Liver (tissue), 9 donors: ENCODE results near the gene GRIP2. TPM values are rescaled to one million over a fixed set of nuclear protein-coding genes. Genes with fewer than 3 reads are reported as not detected.

Experiments used
- DNase-seq: peaks from one replicate; pipeline ENCODE4 v3.0.0-alpha.2; 2017; ENCODE audit warnings: low spot score
- H3K27ac ChIP-seq, 2 donors: one replicate each; pipeline ENCODE4 v1.7.0; 2013; ENCODE audit warnings: inconsistent platforms in 2 of 2, low read length in 2 of 2, control low read depth in 1 of 2, low read depth in 1 of 2, mild to moderate bottlenecking in 1 of 2
- H3K27me3 ChIP-seq, 4 donors: one replicate each; pipeline versions ENCODE4 v1.6.1 to v1.7.0; 2013; ENCODE audit warnings: low read length in 3 of 4, inconsistent platforms in 1 of 4, mild to moderate bottlenecking in 1 of 4, moderate library complexity in 1 of 4; ENCODE audit not compliant: control insufficient read depth in 4 of 4, insufficient read depth in 4 of 4
- H3K36me3 ChIP-seq, 4 donors: one replicate each; pipeline versions ENCODE4 v1.6.1 to v1.7.0; 2013; ENCODE audit warnings: low read length in 3 of 4, mild to moderate bottlenecking in 3 of 4, low read depth in 1 of 4, moderate library complexity in 1 of 4; ENCODE audit not compliant: control insufficient read depth in 4 of 4, insufficient read depth in 3 of 4
- H3K4me1 ChIP-seq, 4 donors: one replicate each; pipeline versions ENCODE4 v1.6.1 to v1.7.0; 2013; ENCODE audit warnings: low read length in 3 of 4, mild to moderate bottlenecking in 3 of 4, moderate library complexity in 1 of 4; ENCODE audit not compliant: control insufficient read depth in 4 of 4, insufficient read depth in 4 of 4
- H3K4me3 ChIP-seq, 3 donors: one replicate each; pipeline versions ENCODE4 v1.6.1 to v1.7.0; 2013; ENCODE audit warnings: low read length in 3 of 3, control low read depth in 1 of 3, low read depth in 1 of 3, mild to moderate bottlenecking in 1 of 3
- H3K9ac ChIP-seq, 2 donors: one replicate each; pipeline ENCODE4 v1.7.0; 2013; ENCODE audit warnings: low read length in 2 of 2, mild to moderate bottlenecking in 2 of 2, moderate library complexity in 2 of 2, control low read depth in 1 of 2, low read depth in 1 of 2
- H3K9me3 ChIP-seq, 4 donors: one replicate each; pipeline versions ENCODE4 v1.6.1 to v1.7.0; 2013; ENCODE audit warnings: low read length in 3 of 4; ENCODE audit not compliant: control insufficient read depth in 4 of 4
- ATF3 ChIP-seq: IDR thresholded peaks from 2 replicates; pipeline ENCODE4 v1.6.1; 2016; ENCODE audit warnings: antibody characterized with exemption
- CTCF ChIP-seq: fragments of 150-350 bp; IDR thresholded peaks from 2 replicates; pipeline ENCODE4 v1.5.1; 2017; ENCODE audit warnings: improper control_type of control experiment, low read depth, low read length; ENCODE audit not compliant: missing input control
- EGR1 ChIP-seq, 2 donors: IDR thresholded peaks; 2 replicates each; pipeline ENCODE4 v1.6.1; 2016 to 2018; ENCODE audit warnings: antibody characterized with exemption in 2 of 2, low read depth in 2 of 2
- FOXA1 ChIP-seq: IDR thresholded peaks from 2 replicates; pipeline ENCODE4 v1.6.1; 2016; ENCODE audit warnings: antibody characterized with exemption
- FOXA2 ChIP-seq: IDR thresholded peaks from 2 replicates; pipeline ENCODE4 v1.6.1; 2016; ENCODE audit warnings: antibody characterized with exemption
- GABPA ChIP-seq, 2 donors: IDR thresholded peaks in 1 of 2; conservative IDR thresholded peaks in 1 of 2; 2 replicates each; pipeline ENCODE4 v1.6.1; 2016; ENCODE audit warnings: antibody characterized with exemption in 2 of 2, mild to moderate bottlenecking in 1 of 2, moderate library complexity in 1 of 2
- HNF4A ChIP-seq, 2 donors: conservative IDR thresholded peaks; 2 replicates each; pipeline ENCODE4 v1.6.1; 2016; ENCODE audit warnings: antibody characterized with exemption in 2 of 2, mild to moderate bottlenecking in 2 of 2
- JUND ChIP-seq, 2 donors: IDR thresholded peaks; 2 replicates each; pipeline ENCODE4 v1.6.1; 2016; ENCODE audit warnings: antibody characterized with exemption in 2 of 2
- NR2F2 ChIP-seq: IDR thresholded peaks from 2 replicates; pipeline ENCODE4 v1.6.1; 2016; ENCODE audit warnings: antibody characterized with exemption
- RAD21 ChIP-seq, 2 donors: IDR thresholded peaks; 2 replicates each; pipeline ENCODE4 v1.6.1; 2016; ENCODE audit warnings: antibody characterized with exemption in 2 of 2, mild to moderate bottlenecking in 2 of 2
- RXRA ChIP-seq, 2 donors: IDR thresholded peaks; 2 replicates each; pipeline ENCODE4 v1.6.1; 2017 to 2018; ENCODE audit warnings: antibody characterized with exemption in 2 of 2, mild to moderate bottlenecking in 1 of 2
- SP1 ChIP-seq: IDR thresholded peaks from 2 replicates; pipeline ENCODE4 v1.6.1; 2018; ENCODE audit warnings: antibody characterized with exemption, mild to moderate bottlenecking
- TAF1 ChIP-seq: conservative IDR thresholded peaks from 2 replicates; pipeline ENCODE4 v1.6.1; 2016; ENCODE audit warnings: antibody characterized with exemption, mild to moderate bottlenecking
- YY1 ChIP-seq: IDR thresholded peaks from 2 replicates; pipeline ENCODE4 v1.6.1; 2016; ENCODE audit warnings: antibody characterized with exemption, mild to moderate bottlenecking
- WGBS: extraction: QIAGEN DNeasy Blood & Tissue Kit; methylation state at CpG from one replicate; pipeline ENCODE4 v1.1.7; 2013; 5-methylcytosine and 5-hydroxymethylcytosine counted together
- polyA plus RNA-seq, 2 donors: library from polyadenylated mRNA; stranded (reverse) in 1 of 2; unstranded in 1 of 2; fragments of 200-250 nt in 1 of 2; fragments of >200 nt in 1 of 2; fragmentation: Nextera tagmentation in 1 of 2; extraction: Ambion mirVana in 1 of 2; gene quantifications; one replicate each; pipeline versions ENCODE4 v1.2.1 to v1.2.3, GENCODE V29; 2013 to 2015
- total RNA-seq, 2 donors: library from RNA; depleted of rRNA; stranded (reverse); fragments of >200 nt; gene quantifications; one replicate each; pipeline ENCODE4 v1.2.3, GENCODE V29; 2014
- TF ChIP-seq, protein P1 (sequence below): IDR thresholded peaks from 2 replicates; pipeline ENCODE4 v1.6.1; 2016; ENCODE audit warnings: antibody characterized with exemption
- TF ChIP-seq, protein P2 (sequence below): IDR thresholded peaks from 2 replicates; pipeline ENCODE4 v1.6.1; 2016; ENCODE audit warnings: antibody characterized with exemption, mild to moderate bottlenecking
- donor health status: healthy.
- donor health status: healthy.
- donor health status: healthy.
- donor health status: healthy.
- donor health status: healthy.

Gene GRIP2
- total and polyA plus RNA-seq, 4 donors, result 0.05 to 0.33 (median 0.09) TPM; not detected in 1

DNA sequence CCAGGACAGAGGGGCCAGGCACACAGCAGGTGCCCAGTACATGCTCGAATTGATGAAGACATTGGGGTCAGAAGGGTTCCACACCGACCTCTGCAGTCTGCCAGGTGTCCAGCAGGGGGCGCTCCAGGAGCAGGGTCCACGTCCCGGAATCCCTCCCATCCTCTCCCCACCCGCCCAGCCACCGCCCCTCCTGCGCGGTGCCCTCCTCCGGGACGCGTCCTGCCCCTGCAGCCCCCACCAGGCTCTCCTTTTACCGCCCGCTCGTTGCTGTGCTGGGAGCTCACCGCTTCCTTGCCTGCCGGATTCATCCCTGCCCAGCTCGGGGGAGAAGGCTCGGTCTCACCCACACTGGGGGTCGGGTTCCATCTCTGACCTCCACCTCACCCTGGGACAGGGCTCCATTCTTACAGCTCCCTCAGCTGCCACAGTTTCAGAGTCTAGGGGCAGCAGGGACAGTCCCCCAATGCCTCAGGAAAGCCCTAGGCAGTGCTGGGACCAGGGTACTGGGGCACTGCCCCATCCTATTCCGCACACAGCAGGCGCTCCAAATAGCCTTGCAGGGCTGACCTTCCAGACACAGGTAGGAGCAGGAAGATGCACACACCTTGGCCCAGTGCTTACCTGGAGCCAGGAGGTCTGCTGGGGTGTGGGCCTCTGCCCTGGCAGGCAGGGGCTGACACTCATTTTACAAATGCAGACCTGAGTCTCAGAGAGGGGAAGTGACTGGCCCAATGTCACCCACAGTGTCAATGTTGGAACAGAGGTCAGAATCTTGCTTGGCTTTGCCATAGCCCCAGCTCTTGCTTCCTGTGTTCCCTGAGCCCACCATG is 31.0 kb downstream of the GRIP2 start:
- DNase-seq, result peak; percentile 83
- no peak overlapping the region for H3K27ac ChIP-seq
- H3K27me3 ChIP-seq, result no peaks in the 10 kb centered on the region
- peaks cover 0 to 2% (median 0%) of the 10 kb centered on the region in 4 donors for H3K4me1 ChIP-seq
- H3K9ac ChIP-seq, result no peak overlapping the region
- 24% methylated on average over 22 of the region's 22 CpGs for WGBS
- no peaks in the 10 kb centered on the region for H3K36me3 ChIP-seq
- TF ChIP-seq RAD21 (IDR thresholded peaks at IDR 0.05) (peak; percentile 69 to 78), CTCF (peak; percentile 81), NR2F2 (no peak)
- no peak overlapping the region for H3K4me3 ChIP-seq
- no peaks in the 10 kb centered on the region for H3K9me3 ChIP-seq

DNA sequence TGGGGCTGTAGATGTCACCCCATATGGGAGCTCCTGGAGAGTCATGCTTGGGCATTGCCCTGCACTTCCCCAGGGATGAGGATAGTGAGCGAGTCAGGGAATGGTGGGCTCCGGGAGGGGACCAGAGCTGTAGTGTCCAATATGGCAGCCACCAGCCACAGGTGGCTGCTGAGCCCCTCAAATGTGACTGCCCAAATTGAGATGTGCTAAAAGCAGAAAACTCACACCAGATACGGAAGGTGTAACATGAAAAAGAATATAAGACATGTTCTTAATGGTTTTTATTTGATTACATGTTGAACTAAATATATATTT is 31.7 kb downstream of the GRIP2 start:
- Histone ChIP-seq H3K4me1 (peaks cover 0 to 2% (median 0%) of the 10 kb centered on the region in 4 donors), H3K9ac (no peak overlapping the region), H3K4me3 (no peak overlapping the region), H3K36me3 (no peaks in the 10 kb centered on the region), H3K27ac (no peak overlapping the region), H3K9me3 (no peaks in the 10 kb centered on the region), H3K27me3 (no peaks in the 10 kb centered on the region)
- 38% methylated on average over 3 of the region's 3 CpGs for WGBS
- DNase-seq, result no peak
- no peak for TF ChIP-seq EGR1 (IDR thresholded peaks at IDR 0.05; ENCODE audit: low read depth in 2 of 2)
- TF ChIP-seq NR2F2, result no peak
- TF ChIP-seq FOXA2, result no peak
- TF ChIP-seq TAF1, result no peak
- no peak for TF ChIP-seq RXRA (IDR thresholded peaks at IDR 0.05)

GRCh38 chr3:14507757-14508504 is 32.2 kb downstream of the GRIP2 start:
- Histone ChIP-seq H3K9me3 (peaks cover under 1 to 4% (median 3%) of the 10 kb centered on the region in 4 donors), H3K27ac (no peak overlapping the region), H3K36me3 (no peaks in the 10 kb centered on the region), H3K4me3 (no peak overlapping the region), H3K9ac (no peak overlapping the region), H3K4me1 (peaks cover 0 to 2% (median 0%) of the 10 kb centered on the region in 4 donors), H3K27me3 (no peaks in the 10 kb centered on the region)
- no peak for DNase-seq
- WGBS, result 80% methylated on average over 6 of the region's 6 CpGs
- TF ChIP-seq YY1, result no peak
- TF ChIP-seq CTCF, result no peak
- no peak for TF ChIP-seq EGR1 (IDR thresholded peaks at IDR 0.05; ENCODE audit: low read depth in 2 of 2)
- TF ChIP-seq NR2F2, result no peak
- no peak for TF ChIP-seq GABPA (IDR thresholded peaks at IDR 0.05 in 1 of 2, conservative IDR thresholded peaks at IDR 0.05 in 1 of 2)
- TF ChIP-seq, protein P1, sequence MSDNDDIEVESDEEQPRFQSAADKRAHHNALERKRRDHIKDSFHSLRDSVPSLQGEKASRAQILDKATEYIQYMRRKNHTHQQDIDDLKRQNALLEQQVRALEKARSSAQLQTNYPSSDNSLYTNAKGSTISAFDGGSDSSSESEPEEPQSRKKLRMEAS, result no peak
- no peak for TF ChIP-seq RXRA (IDR thresholded peaks at IDR 0.05)
- no peak for TF ChIP-seq ATF3
- TF ChIP-seq FOXA1, result no peak
- TF ChIP-seq SP1, result no peak
- no peak for TF ChIP-seq RAD21 (IDR thresholded peaks at IDR 0.05)
- TF ChIP-seq, protein P2, sequence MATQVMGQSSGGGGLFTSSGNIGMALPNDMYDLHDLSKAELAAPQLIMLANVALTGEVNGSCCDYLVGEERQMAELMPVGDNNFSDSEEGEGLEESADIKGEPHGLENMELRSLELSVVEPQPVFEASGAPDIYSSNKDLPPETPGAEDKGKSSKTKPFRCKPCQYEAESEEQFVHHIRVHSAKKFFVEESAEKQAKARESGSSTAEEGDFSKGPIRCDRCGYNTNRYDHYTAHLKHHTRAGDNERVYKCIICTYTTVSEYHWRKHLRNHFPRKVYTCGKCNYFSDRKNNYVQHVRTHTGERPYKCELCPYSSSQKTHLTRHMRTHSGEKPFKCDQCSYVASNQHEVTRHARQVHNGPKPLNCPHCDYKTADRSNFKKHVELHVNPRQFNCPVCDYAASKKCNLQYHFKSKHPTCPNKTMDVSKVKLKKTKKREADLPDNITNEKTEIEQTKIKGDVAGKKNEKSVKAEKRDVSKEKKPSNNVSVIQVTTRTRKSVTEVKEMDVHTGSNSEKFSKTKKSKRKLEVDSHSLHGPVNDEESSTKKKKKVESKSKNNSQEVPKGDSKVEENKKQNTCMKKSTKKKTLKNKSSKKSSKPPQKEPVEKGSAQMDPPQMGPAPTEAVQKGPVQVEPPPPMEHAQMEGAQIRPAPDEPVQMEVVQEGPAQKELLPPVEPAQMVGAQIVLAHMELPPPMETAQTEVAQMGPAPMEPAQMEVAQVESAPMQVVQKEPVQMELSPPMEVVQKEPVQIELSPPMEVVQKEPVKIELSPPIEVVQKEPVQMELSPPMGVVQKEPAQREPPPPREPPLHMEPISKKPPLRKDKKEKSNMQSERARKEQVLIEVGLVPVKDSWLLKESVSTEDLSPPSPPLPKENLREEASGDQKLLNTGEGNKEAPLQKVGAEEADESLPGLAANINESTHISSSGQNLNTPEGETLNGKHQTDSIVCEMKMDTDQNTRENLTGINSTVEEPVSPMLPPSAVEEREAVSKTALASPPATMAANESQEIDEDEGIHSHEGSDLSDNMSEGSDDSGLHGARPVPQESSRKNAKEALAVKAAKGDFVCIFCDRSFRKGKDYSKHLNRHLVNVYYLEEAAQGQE, result no peak
- TF ChIP-seq JUND (IDR thresholded peaks at IDR 0.05), result no peak
- no peak for TF ChIP-seq HNF4A (conservative IDR thresholded peaks at IDR 0.05)
